ENCODE measurements around the gene TBX1. TPM values are rescaled to one million over a fixed set of nuclear protein-coding genes. Genes with fewer than 3 reads are reported as not detected.

TBX1 gene
- polyA plus RNA-seq, 3 donors, result not detected

DNA sequence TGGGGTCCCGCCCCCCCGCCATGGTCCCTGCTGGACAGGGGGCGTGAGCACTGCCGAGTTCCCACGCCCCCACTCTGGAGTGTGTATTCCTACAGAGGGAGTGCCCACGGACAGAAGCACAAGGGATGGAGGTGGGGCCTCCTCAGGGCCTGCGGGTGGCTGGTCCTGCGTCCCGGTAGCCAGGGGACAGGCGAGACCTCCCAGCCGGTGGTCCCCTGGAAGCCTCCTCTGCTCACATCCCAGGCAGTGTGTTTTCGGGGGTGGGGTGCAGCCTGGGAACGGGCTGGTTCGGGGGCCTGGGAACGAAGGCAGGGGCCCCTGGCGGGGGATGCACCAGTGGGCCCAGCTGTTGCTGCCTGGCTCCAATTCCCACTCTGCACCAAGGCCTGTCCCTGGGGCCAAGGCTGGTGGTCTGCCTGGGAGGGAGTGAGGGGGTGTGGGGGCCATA lies 21.1 kb upstream of the TBX1 start:
- Mint-ChIP-seq H3K27ac (no peak overlapping the region), H3K4me3 (no peak overlapping the region), H3K9me3 (peaks cover 0 to 1% (median 0%) of the 10 kb centered on the region in 7 donors), H3K36me3 (no peaks in the 10 kb centered on the region), H3K27me3 (ENCODE audit: low read depth in 3 of 3) (peaks cover 1 to 6% (median 6%) of the 10 kb centered on the region in 3 donors), H3K4me1 (no peaks in the 10 kb centered on the region)
- Histone ChIP-seq H3K27ac (ENCODE audit: low read depth in 1 of 2, low read length in 2 of 2) (no peak overlapping the region), H3K27me3 (ENCODE audit: control insufficient read depth in 2 of 2, insufficient read depth in 2 of 2, low read length in 2 of 2) (no peaks in the 10 kb centered on the region), H3K4me1 (ENCODE audit: control insufficient read depth in 1 of 2, insufficient read depth in 2 of 2, low read length in 2 of 2) (no peaks in the 10 kb centered on the region), H2AFZ (ENCODE audit: insufficient read depth, low read depth, low read length, poor library complexity, severe bottlenecking) (no peak overlapping the region), H4K20me1 (ENCODE audit: insufficient read depth, low read length) (no peaks in the 10 kb centered on the region), H3K9ac (ENCODE audit: insufficient read depth, low read length, poor library complexity, severe bottlenecking) (no peak overlapping the region), H3K4me2 (replicated peaks; ENCODE audit: extremely low read depth, low read length, poor library complexity, severe bottlenecking) (no peak overlapping the region), H3K9me3 (replicated peaks in 1 of 2; ENCODE audit: control insufficient read depth in 1 of 2, insufficient read depth in 1 of 2, low read length in 2 of 2) (no peaks in the 10 kb centered on the region), H3K4me3 (replicated peaks in 1 of 3; ENCODE audit: low read depth in 2 of 3, low read length in 3 of 3) (no peak overlapping the region), H3K36me3 (replicated peaks in 1 of 2; ENCODE audit: control insufficient read depth in 1 of 2, insufficient read depth in 2 of 2, low read length in 2 of 2) (no peaks in the 10 kb centered on the region), H3K79me2 (ENCODE audit: insufficient read depth, low read length) (no peaks in the 10 kb centered on the region)
- intact Hi-C loops (cut with micrococcal nuclease), result no loop called here
- 83% methylated on average over 13 of the region's 16 CpGs for WGBS (ENCODE audit: insufficient coverage)
- DNase-seq, result no peak
- TF ChIP-seq, protein P1, sequence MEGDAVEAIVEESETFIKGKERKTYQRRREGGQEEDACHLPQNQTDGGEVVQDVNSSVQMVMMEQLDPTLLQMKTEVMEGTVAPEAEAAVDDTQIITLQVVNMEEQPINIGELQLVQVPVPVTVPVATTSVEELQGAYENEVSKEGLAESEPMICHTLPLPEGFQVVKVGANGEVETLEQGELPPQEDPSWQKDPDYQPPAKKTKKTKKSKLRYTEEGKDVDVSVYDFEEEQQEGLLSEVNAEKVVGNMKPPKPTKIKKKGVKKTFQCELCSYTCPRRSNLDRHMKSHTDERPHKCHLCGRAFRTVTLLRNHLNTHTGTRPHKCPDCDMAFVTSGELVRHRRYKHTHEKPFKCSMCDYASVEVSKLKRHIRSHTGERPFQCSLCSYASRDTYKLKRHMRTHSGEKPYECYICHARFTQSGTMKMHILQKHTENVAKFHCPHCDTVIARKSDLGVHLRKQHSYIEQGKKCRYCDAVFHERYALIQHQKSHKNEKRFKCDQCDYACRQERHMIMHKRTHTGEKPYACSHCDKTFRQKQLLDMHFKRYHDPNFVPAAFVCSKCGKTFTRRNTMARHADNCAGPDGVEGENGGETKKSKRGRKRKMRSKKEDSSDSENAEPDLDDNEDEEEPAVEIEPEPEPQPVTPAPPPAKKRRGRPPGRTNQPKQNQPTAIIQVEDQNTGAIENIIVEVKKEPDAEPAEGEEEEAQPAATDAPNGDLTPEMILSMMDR (IDR thresholded peaks at IDR 0.05), result no peak

GRCh38 chr22:19739911-19740449 lies 20.6 kb upstream of the TBX1 start:
- intact Hi-C loops (cut with micrococcal nuclease), result no loop called here
- no peak overlapping the region for H3K27ac Mint-ChIP-seq
- no peak overlapping the region for H3K4me3 ChIP-seq (replicated peaks in 1 of 3; ENCODE audit: low read depth in 2 of 3, low read length in 3 of 3)
- no peaks in the 10 kb centered on the region for H3K4me1 ChIP-seq (ENCODE audit: control insufficient read depth in 1 of 2, insufficient read depth in 2 of 2, low read length in 2 of 2)
- no peak overlapping the region for H3K9ac ChIP-seq (ENCODE audit: insufficient read depth, low read length, poor library complexity, severe bottlenecking)
- H3K36me3 Mint-ChIP-seq, result no peaks in the 10 kb centered on the region
- H4K20me1 ChIP-seq (ENCODE audit: insufficient read depth, low read length), result no peaks in the 10 kb centered on the region
- no peaks in the 10 kb centered on the region for H3K79me2 ChIP-seq (ENCODE audit: insufficient read depth, low read length)
- peaks cover 1 to 4% (median 4%) of the 10 kb centered on the region in 3 donors for H3K27me3 Mint-ChIP-seq (ENCODE audit: low read depth in 3 of 3)
- no peaks in the 10 kb centered on the region for H3K27me3 ChIP-seq (ENCODE audit: control insufficient read depth in 2 of 2, insufficient read depth in 2 of 2, low read length in 2 of 2)
- no peak overlapping the region for H3K4me2 ChIP-seq (replicated peaks; ENCODE audit: extremely low read depth, low read length, poor library complexity, severe bottlenecking)
- H2AFZ ChIP-seq (ENCODE audit: insufficient read depth, low read depth, low read length, poor library complexity, severe bottlenecking), result no peak overlapping the region
- no peaks in the 10 kb centered on the region for H3K36me3 ChIP-seq (replicated peaks in 1 of 2; ENCODE audit: control insufficient read depth in 1 of 2, insufficient read depth in 2 of 2, low read length in 2 of 2)
- WGBS (ENCODE audit: insufficient coverage), result 85% methylated on average over 4 of the region's 7 CpGs
- no peak overlapping the region for H3K27ac ChIP-seq (ENCODE audit: low read depth in 1 of 2, low read length in 2 of 2)
- no peak for DNase-seq
- TF ChIP-seq, protein P1 (IDR thresholded peaks at IDR 0.05), result no peak
- H3K4me3 Mint-ChIP-seq, result no peak overlapping the region
- no peaks in the 10 kb centered on the region for H3K4me1 Mint-ChIP-seq
- H3K9me3 Mint-ChIP-seq, result peaks cover 0 to 3% (median 0%) of the 10 kb centered on the region in 7 donors
- H3K9me3 ChIP-seq (replicated peaks in 1 of 2; ENCODE audit: control insufficient read depth in 1 of 2, insufficient read depth in 1 of 2, low read length in 2 of 2), result no peaks in the 10 kb centered on the region

All from CD14-positive monocyte (primary cell).